ENCODE data around the gene PCSK1.
"Not testable (repeated sequence)": the region's sequence is repeated elsewhere in the genome, so short reads cannot be mapped to it uniquely, and the experiment has no call there.

The PCSK1 gene

GRCh38 chr5:96372726-96373380, 60.2 kb downstream of the PCSK1 start:
- Histone ChIP-seq H3K9ac (ENCODE audit: low read depth, low read length, poor library complexity, severe bottlenecking) (no peak overlapping the region), H3K9me3 (ENCODE audit: insufficient read depth, low read depth, low read length) (no peaks in the 10 kb centered on the region), H3K4me3 (ENCODE audit: low read length, poor library complexity, severe bottlenecking) (no peak overlapping the region), H3K9me2 (replicated peaks; ENCODE audit: low read depth, low read length) (no peaks in the 10 kb centered on the region), H3K79me2 (ENCODE audit: insufficient read depth, low read length) (no peaks in the 10 kb centered on the region), H2AFZ (ENCODE audit: low read length) (no peak overlapping the region), H3K4me1 (ENCODE audit: insufficient read depth, low read length, poor library complexity, severe bottlenecking) (peaks cover 5% of the 10 kb centered on the region), H4K20me1 (ENCODE audit: insufficient read depth, low read length, poor library complexity, severe bottlenecking) (no peaks in the 10 kb centered on the region), H3F3A (ENCODE audit: low read depth) (no peaks in the 10 kb centered on the region; the same call in 1 of the 2 replicates), H3K36me3 (ENCODE audit: insufficient read depth, low read length) (no peaks in the 10 kb centered on the region), H3K27me3 (ENCODE audit: insufficient read depth, low read length, poor library complexity, severe bottlenecking) (peaks cover 5% of the 10 kb centered on the region), H3K4me2 (ENCODE audit: low read depth, low read length, poor library complexity, severe bottlenecking) (no peak overlapping the region)
- no peak for TF ChIP-seq EZH2phosphoT487 (IDR thresholded peaks at IDR 0.05; ENCODE audit: borderline replicate concordance)
- TF ChIP-seq, protein P1, sequence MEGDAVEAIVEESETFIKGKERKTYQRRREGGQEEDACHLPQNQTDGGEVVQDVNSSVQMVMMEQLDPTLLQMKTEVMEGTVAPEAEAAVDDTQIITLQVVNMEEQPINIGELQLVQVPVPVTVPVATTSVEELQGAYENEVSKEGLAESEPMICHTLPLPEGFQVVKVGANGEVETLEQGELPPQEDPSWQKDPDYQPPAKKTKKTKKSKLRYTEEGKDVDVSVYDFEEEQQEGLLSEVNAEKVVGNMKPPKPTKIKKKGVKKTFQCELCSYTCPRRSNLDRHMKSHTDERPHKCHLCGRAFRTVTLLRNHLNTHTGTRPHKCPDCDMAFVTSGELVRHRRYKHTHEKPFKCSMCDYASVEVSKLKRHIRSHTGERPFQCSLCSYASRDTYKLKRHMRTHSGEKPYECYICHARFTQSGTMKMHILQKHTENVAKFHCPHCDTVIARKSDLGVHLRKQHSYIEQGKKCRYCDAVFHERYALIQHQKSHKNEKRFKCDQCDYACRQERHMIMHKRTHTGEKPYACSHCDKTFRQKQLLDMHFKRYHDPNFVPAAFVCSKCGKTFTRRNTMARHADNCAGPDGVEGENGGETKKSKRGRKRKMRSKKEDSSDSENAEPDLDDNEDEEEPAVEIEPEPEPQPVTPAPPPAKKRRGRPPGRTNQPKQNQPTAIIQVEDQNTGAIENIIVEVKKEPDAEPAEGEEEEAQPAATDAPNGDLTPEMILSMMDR (conservative IDR thresholded peaks at IDR 0.05; ENCODE audit: low read length), result no peak

- no peak for TF ChIP-seq EZH2phosphoT487 (IDR thresholded peaks at IDR 0.05; ENCODE audit: borderline replicate concordance)
- TF ChIP-seq, protein P1 (conservative IDR thresholded peaks at IDR 0.05; ENCODE audit: low read length), result no peak
- Histone ChIP-seq H3K27me3 (ENCODE audit: insufficient read depth, low read length, poor library complexity, severe bottlenecking) (peaks cover 5% of the 10 kb centered on the region), H3K9me2 (replicated peaks; ENCODE audit: low read depth, low read length) (no peaks in the 10 kb centered on the region), H3K4me1 (ENCODE audit: insufficient read depth, low read length, poor library complexity, severe bottlenecking) (peaks cover 5% of the 10 kb centered on the region), H4K20me1 (ENCODE audit: insufficient read depth, low read length, poor library complexity, severe bottlenecking) (no peaks in the 10 kb centered on the region), H3K9ac (ENCODE audit: low read depth, low read length, poor library complexity, severe bottlenecking) (no peak overlapping the region), H2AFZ (ENCODE audit: low read length) (no peak overlapping the region), H3K36me3 (ENCODE audit: insufficient read depth, low read length) (no peaks in the 10 kb centered on the region), H3F3A (ENCODE audit: low read depth) (no peaks in the 10 kb centered on the region; the same call in 1 of the 2 replicates), H3K4me2 (ENCODE audit: low read depth, low read length, poor library complexity, severe bottlenecking) (no peak overlapping the region), H3K4me3 (ENCODE audit: low read length, poor library complexity, severe bottlenecking) (no peak overlapping the region), H3K79me2 (ENCODE audit: insufficient read depth, low read length) (no peaks in the 10 kb centered on the region), H3K9me3 (ENCODE audit: insufficient read depth, low read depth, low read length) (no peaks in the 10 kb centered on the region)
Measured at GRCh38 chr5:96370976-96371375, 62.1 kb downstream of the PCSK1 start.

- H4K20me1 ChIP-seq (ENCODE audit: insufficient read depth, low read length, poor library complexity, severe bottlenecking); H3F3A ChIP-seq (ENCODE audit: low read depth); H3K79me2 ChIP-seq (ENCODE audit: insufficient read depth, low read length); H3K9me3 ChIP-seq (ENCODE audit: insufficient read depth, low read depth, low read length); H3K4me1 ChIP-seq (ENCODE audit: insufficient read depth, low read length, poor library complexity, severe bottlenecking); H3K27me3 ChIP-seq (ENCODE audit: insufficient read depth, low read length, poor library complexity, severe bottlenecking); H3K4me3 ChIP-seq (ENCODE audit: low read length, poor library complexity, severe bottlenecking); H3K9me2 ChIP-seq (replicated peaks; ENCODE audit: low read depth, low read length); H3K36me3 ChIP-seq (ENCODE audit: insufficient read depth, low read length); H2AFZ ChIP-seq (ENCODE audit: low read length); H3K4me2 ChIP-seq (ENCODE audit: low read depth, low read length, poor library complexity, severe bottlenecking); H3K9ac ChIP-seq (ENCODE audit: low read depth, low read length, poor library complexity, severe bottlenecking): not testable (repeated sequence)
Measured at GRCh38 chr5:96367337-96367736, 65.7 kb downstream of the PCSK1 start.

- Histone ChIP-seq H3K4me3 (ENCODE audit: low read length, poor library complexity, severe bottlenecking) (no peak overlapping the region), H2AFZ (ENCODE audit: low read length) (no peak overlapping the region), H3K4me1 (ENCODE audit: insufficient read depth, low read length, poor library complexity, severe bottlenecking) (no peaks in the 10 kb centered on the region), H3K79me2 (ENCODE audit: insufficient read depth, low read length) (no peaks in the 10 kb centered on the region), H3K9me3 (ENCODE audit: insufficient read depth, low read depth, low read length) (no peaks in the 10 kb centered on the region), H3K9me2 (replicated peaks; ENCODE audit: low read depth, low read length) (no peaks in the 10 kb centered on the region), H3K27me3 (ENCODE audit: insufficient read depth, low read length, poor library complexity, severe bottlenecking) (peaks cover 9% of the 10 kb centered on the region), H3K4me2 (ENCODE audit: low read depth, low read length, poor library complexity, severe bottlenecking) (no peak overlapping the region), H3K9ac (ENCODE audit: low read depth, low read length, poor library complexity, severe bottlenecking) (no peak overlapping the region), H3K36me3 (ENCODE audit: insufficient read depth, low read length) (no peaks in the 10 kb centered on the region), H3F3A (ENCODE audit: low read depth) (no peaks in the 10 kb centered on the region), H4K20me1 (ENCODE audit: insufficient read depth, low read length, poor library complexity, severe bottlenecking) (no peaks in the 10 kb centered on the region)
- TF ChIP-seq, protein P1 (conservative IDR thresholded peaks at IDR 0.05; ENCODE audit: low read length), result no peak
- TF ChIP-seq EZH2phosphoT487 (IDR thresholded peaks at IDR 0.05; ENCODE audit: borderline replicate concordance), result no peak
Measured at GRCh38 chr5:96354237-96354636, 78.8 kb downstream of the PCSK1 start.

Measured in Loucy (cell line).